ENCODE results near the gene C2orf81. TPM values are rescaled to one million over a fixed set of nuclear protein-coding genes. Genes with fewer than 3 reads are reported as not detected.

Gene C2orf81
- total and polyA plus RNA-seq, 10 of the 15 experiments (the other 5 are each of a cell fraction or from before 2014, with no cell fraction given): 0.10 to 9.8 (median 2.7) TPM

DNA sequence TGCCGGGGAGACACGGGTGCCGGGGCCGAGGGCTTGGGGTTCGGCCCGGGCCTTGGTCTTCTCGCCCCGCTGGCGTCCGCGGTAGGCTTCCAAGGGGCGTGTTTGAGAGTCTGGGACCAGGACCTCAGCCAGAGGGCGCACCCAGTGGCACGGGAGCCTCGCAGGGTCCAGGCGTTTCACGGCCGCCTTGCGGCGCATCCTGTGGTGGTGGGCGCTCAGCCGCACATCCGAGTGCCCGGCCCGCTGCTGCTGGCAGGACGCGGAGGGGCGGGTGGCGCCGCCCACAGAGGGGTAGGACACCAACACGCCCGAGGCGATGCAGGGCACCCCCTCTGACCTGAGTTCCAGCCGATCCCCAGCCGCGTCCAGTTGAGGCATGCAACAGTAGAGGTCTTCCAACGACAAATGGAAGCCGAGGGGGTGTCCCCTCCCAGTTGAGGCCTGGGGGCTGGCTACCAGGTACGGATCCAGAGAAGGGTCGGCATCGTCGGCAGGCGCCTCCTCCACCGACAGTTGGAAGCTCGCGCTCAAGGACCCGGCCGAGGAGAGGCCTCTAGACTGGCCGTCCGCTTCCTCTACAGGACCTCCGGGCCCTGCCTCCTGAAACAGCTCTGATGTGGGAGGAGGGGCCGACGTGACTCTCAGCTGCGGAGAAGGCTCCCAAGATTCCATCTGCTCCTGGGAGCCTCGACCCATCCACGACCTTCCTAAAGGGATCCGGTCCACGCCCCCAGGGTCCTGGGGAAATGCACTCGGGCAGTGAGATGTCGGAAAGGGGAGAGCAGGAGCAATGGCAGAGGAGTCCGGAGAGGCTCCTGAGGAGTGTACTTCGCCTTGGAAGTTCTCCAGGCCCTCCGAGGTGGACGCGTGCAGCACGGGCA, 6.3 kb downstream of the C2orf81 start (continued):
- TF ChIP-seq, protein P1, sequence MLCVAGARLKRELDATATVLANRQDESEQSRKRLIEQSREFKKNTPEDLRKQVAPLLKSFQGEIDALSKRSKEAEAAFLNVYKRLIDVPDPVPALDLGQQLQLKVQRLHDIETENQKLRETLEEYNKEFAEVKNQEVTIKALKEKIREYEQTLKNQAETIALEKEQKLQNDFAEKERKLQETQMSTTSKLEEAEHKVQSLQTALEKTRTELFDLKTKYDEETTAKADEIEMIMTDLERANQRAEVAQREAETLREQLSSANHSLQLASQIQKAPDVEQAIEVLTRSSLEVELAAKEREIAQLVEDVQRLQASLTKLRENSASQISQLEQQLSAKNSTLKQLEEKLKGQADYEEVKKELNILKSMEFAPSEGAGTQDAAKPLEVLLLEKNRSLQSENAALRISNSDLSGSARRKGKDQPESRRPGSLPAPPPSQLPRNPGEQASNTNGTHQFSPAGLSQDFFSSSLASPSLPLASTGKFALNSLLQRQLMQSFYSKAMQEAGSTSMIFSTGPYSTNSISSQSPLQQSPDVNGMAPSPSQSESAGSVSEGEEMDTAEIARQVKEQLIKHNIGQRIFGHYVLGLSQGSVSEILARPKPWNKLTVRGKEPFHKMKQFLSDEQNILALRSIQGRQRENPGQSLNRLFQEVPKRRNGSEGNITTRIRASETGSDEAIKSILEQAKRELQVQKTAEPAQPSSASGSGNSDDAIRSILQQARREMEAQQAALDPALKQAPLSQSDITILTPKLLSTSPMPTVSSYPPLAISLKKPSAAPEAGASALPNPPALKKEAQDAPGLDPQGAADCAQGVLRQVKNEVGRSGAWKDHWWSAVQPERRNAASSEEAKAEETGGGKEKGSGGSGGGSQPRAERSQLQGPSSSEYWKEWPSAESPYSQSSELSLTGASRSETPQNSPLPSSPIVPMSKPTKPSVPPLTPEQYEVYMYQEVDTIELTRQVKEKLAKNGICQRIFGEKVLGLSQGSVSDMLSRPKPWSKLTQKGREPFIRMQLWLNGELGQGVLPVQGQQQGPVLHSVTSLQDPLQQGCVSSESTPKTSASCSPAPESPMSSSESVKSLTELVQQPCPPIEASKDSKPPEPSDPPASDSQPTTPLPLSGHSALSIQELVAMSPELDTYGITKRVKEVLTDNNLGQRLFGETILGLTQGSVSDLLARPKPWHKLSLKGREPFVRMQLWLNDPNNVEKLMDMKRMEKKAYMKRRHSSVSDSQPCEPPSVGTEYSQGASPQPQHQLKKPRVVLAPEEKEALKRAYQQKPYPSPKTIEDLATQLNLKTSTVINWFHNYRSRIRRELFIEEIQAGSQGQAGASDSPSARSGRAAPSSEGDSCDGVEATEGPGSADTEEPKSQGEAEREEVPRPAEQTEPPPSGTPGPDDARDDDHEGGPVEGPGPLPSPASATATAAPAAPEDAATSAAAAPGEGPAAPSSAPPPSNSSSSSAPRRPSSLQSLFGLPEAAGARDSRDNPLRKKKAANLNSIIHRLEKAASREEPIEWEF (IDR thresholded peaks at IDR 0.05; ENCODE audit: insufficient replicate concordance, low read depth, low read length): no peak
- TF ChIP-seq MEF2A (IDR thresholded peaks at IDR 0.05; ENCODE audit: insufficient read depth, low read depth, low read length) (no peak), NFYB (IDR thresholded peaks at IDR 0.05; ENCODE audit: insufficient read depth, low read depth, low read length) (no peak), RAD51 (IDR thresholded peaks at IDR 0.05) (no peak), PML (IDR thresholded peaks at IDR 0.05; ENCODE audit: low read length) (no peak), YY1 (IDR thresholded peaks at IDR 0.05; ENCODE audit: low read depth, low read length) (no peak), CBX5 (IDR thresholded peaks at IDR 0.05; ENCODE audit: low read depth) (no peak), PAX5 (IDR thresholded peaks at IDR 0.05; ENCODE audit: borderline replicate concordance, low read depth, low read length) (peak; percentile 34; the same call in 1 of the 2 replicates), SRF (IDR thresholded peaks at IDR 0.05; ENCODE audit: low read depth in 2 of 2, low read length in 2 of 2) (no peak)
- TF ChIP-seq, protein P2, sequence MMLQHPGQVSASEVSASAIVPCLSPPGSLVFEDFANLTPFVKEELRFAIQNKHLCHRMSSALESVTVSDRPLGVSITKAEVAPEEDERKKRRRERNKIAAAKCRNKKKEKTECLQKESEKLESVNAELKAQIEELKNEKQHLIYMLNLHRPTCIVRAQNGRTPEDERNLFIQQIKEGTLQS (IDR thresholded peaks at IDR 0.05; ENCODE audit: borderline replicate concordance, extremely low read depth, low read depth, low read length): no peak
- TF ChIP-seq, protein P3, sequence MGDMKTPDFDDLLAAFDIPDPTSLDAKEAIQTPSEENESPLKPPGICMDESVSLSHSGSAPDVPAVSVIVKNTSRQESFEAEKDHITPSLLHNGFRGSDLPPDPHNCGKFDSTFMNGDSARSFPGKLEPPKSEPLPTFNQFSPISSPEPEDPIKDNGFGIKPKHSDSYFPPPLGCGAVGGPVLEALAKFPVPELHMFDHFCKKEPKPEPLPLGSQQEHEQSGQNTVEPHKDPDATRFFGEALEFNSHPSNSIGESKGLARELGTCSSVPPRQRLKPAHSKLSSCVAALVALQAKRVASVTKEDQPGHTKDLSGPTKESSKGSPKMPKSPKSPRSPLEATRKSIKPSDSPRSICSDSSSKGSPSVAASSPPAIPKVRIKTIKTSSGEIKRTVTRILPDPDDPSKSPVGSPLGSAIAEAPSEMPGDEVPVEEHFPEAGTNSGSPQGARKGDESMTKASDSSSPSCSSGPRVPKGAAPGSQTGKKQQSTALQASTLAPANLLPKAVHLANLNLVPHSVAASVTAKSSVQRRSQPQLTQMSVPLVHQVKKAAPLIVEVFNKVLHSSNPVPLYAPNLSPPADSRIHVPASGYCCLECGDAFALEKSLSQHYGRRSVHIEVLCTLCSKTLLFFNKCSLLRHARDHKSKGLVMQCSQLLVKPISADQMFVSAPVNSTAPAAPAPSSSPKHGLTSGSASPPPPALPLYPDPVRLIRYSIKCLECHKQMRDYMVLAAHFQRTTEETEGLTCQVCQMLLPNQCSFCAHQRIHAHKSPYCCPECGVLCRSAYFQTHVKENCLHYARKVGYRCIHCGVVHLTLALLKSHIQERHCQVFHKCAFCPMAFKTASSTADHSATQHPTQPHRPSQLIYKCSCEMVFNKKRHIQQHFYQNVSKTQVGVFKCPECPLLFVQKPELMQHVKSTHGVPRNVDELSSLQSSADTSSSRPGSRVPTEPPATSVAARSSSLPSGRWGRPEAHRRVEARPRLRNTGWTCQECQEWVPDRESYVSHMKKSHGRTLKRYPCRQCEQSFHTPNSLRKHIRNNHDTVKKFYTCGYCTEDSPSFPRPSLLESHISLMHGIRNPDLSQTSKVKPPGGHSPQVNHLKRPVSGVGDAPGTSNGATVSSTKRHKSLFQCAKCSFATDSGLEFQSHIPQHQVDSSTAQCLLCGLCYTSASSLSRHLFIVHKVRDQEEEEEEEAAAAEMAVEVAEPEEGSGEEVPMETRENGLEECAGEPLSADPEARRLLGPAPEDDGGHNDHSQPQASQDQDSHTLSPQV (IDR thresholded peaks at IDR 0.05): no peak
- TF ChIP-seq, protein P4, sequence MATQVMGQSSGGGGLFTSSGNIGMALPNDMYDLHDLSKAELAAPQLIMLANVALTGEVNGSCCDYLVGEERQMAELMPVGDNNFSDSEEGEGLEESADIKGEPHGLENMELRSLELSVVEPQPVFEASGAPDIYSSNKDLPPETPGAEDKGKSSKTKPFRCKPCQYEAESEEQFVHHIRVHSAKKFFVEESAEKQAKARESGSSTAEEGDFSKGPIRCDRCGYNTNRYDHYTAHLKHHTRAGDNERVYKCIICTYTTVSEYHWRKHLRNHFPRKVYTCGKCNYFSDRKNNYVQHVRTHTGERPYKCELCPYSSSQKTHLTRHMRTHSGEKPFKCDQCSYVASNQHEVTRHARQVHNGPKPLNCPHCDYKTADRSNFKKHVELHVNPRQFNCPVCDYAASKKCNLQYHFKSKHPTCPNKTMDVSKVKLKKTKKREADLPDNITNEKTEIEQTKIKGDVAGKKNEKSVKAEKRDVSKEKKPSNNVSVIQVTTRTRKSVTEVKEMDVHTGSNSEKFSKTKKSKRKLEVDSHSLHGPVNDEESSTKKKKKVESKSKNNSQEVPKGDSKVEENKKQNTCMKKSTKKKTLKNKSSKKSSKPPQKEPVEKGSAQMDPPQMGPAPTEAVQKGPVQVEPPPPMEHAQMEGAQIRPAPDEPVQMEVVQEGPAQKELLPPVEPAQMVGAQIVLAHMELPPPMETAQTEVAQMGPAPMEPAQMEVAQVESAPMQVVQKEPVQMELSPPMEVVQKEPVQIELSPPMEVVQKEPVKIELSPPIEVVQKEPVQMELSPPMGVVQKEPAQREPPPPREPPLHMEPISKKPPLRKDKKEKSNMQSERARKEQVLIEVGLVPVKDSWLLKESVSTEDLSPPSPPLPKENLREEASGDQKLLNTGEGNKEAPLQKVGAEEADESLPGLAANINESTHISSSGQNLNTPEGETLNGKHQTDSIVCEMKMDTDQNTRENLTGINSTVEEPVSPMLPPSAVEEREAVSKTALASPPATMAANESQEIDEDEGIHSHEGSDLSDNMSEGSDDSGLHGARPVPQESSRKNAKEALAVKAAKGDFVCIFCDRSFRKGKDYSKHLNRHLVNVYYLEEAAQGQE (IDR thresholded peaks at IDR 0.05; ENCODE audit: low read depth, low read length): no peak
